HL-60 (cell line): ENCODE data around the gene KCTD16.

Source experiments
- DNase-seq, 2 experiments: peaks; one replicate each; pipeline ENCODE4 v3.0.0-alpha.2; 2010 to 2020; ENCODE audit warnings: low read depth in 1 of 2, low spot score in 1 of 2
- H3K27ac ChIP-seq: fragments of 250-450 bp; sonication (Bioruptor Pico); replicated peaks from 2 replicates; pipeline ENCODE4 v1.5.1; 2020; ENCODE audit warnings: mild to moderate bottlenecking, moderate library complexity
- H3K27me3 ChIP-seq: fragments of 250-450 bp; sonication (Bioruptor Pico); 2 replicates; pipeline ENCODE4 v1.5.1; 2021; ENCODE audit warnings: mild to moderate bottlenecking, moderate library complexity; ENCODE audit not compliant: insufficient read depth, poor library complexity, severe bottlenecking
- H3K4me3 ChIP-seq: replicated peaks from 2 replicates; pipeline ENCODE4 v1.5.1; 2011; ENCODE audit warnings: mild to moderate bottlenecking, control low read depth, low read length; ENCODE audit not compliant: insufficient read depth
- CTCF ChIP-seq: IDR thresholded peaks from one replicate; pipeline ENCODE4 v1.5.1; 2011; ENCODE audit warnings: low read length, control low read depth, inconsistent platforms; ENCODE audit not compliant: insufficient read depth
- GABPA ChIP-seq: IDR thresholded peaks from 2 replicates; pipeline ENCODE4 v1.6.1; 2012; ENCODE audit warnings: low read depth
- POLR2AphosphoS5 ChIP-seq: IDR thresholded peaks from 2 replicates; pipeline ENCODE4 v1.6.1; 2012; ENCODE audit warnings: low read depth
- REST ChIP-seq: IDR thresholded peaks from 2 replicates; pipeline ENCODE4 v1.6.1; 2012; ENCODE audit warnings: low read depth; ENCODE audit not compliant: insufficient replicate concordance
- SPI1 ChIP-seq: IDR thresholded peaks from 2 replicates; pipeline ENCODE4 v1.6.1; 2012; ENCODE audit warnings: low read depth, mild to moderate bottlenecking, borderline replicate concordance

The KCTD16 gene

GRCh38 chr5:144356489-144356888 lies 185.8 kb downstream of the KCTD16 start:
- no peak for DNase-seq
- TF ChIP-seq GABPA = no peak
- TF ChIP-seq POLR2AphosphoS5 = no peak
- TF ChIP-seq SPI1 = no peak
- TF ChIP-seq CTCF = no peak
- TF ChIP-seq REST = no peak
- Histone ChIP-seq H3K27ac (no peak overlapping the region), H3K27me3 (no peaks in the 10 kb centered on the region), H3K4me3 (no peak overlapping the region)

GRCh38 chr5:144361406-144361805 lies 190.7 kb downstream of the KCTD16 start:
- Histone ChIP-seq H3K27ac (no peak overlapping the region), H3K27me3 (no peaks in the 10 kb centered on the region), H3K4me3 (no peak overlapping the region)
- TF ChIP-seq REST (no peak), CTCF (no peak), SPI1 (no peak), GABPA (no peak), POLR2AphosphoS5 (no peak)
- no peak for DNase-seq

- Histone ChIP-seq H3K4me3 (no peak overlapping the region), H3K27ac (no peak overlapping the region), H3K27me3 (no peaks in the 10 kb centered on the region)
- no peak for TF ChIP-seq SPI1
- TF ChIP-seq POLR2AphosphoS5 = no peak
- no peak for TF ChIP-seq REST
- TF ChIP-seq CTCF = no peak
- no peak for TF ChIP-seq GABPA
- DNase-seq = no peak
Observed at GRCh38 chr5:144365885-144366284, 195.2 kb downstream of the KCTD16 start.
